CD4-positive, alpha-beta memory T cell (primary cell): ENCODE results near the gene TATDN3. TPM values are rescaled to one million over a fixed set of nuclear protein-coding genes. Genes with fewer than 3 reads are reported as not detected.
"Not testable (repeated sequence)": the region's sequence is repeated elsewhere in the genome, so short reads cannot be mapped to it uniquely, and the experiment has no call there.

Experiments used
- CTCF ChIA-PET: fragments of 350-600 bp; sonication (Branson Sonifier 250); formaldehyde crosslinking; loops from one replicate; lab custom pipeline; 2021; ENCODE audit warnings: inconsistent platforms; ENCODE audit not compliant: partially characterized antibody; lab: Charles Lee
- POLR2A ChIA-PET: fragments of 350-600 bp; sonication (Branson Sonifier 250); formaldehyde crosslinking; loops from one replicate; lab custom pipeline; 2021; ENCODE audit not compliant: partially characterized antibody; lab: Charles Lee
- DNase-seq, 5 donors: peaks; one replicate each; pipeline versions ENCODE4 v3.0.0 to v3.0.0-alpha.2; 2020 to 2022; ENCODE audit warnings: mixed read lengths in 1 of 5
- H3K27ac ChIP-seq: one replicate; pipeline ENCODE4 v1.7.0; 2013; ENCODE audit warnings: low read depth, low read length
- H3K27me3 ChIP-seq: 2 replicates; pipeline ENCODE4 v1.7.0; 2013; ENCODE audit warnings: mild to moderate bottlenecking, low read length, moderate library complexity; ENCODE audit not compliant: insufficient read depth
- H3K36me3 ChIP-seq: 2 replicates; pipeline ENCODE4 v1.7.0; 2013; ENCODE audit warnings: mild to moderate bottlenecking, low read length, moderate library complexity; ENCODE audit not compliant: insufficient read depth
- H3K4me1 ChIP-seq: 2 replicates; pipeline ENCODE4 v1.7.0; 2013; ENCODE audit warnings: mild to moderate bottlenecking, low read length, moderate library complexity; ENCODE audit not compliant: insufficient read depth
- H3K4me3 ChIP-seq, 2 donors: one replicate each; pipeline ENCODE4 v1.7.0; 2013; ENCODE audit warnings: low read length in 2 of 2, mild to moderate bottlenecking in 1 of 2
- H3K9me3 ChIP-seq, 2 donors: one replicate each; pipeline ENCODE4 v1.7.0; 2013; ENCODE audit warnings: low read length in 2 of 2, control low read depth in 1 of 2; ENCODE audit not compliant: control insufficient read depth in 1 of 2
- H3K27ac Mint-ChIP-seq, 7 donors: one replicate each; pipeline ENCODE4 v1.8.0; 2020 to 2021; ENCODE audit warnings: mixed read lengths in 7 of 7, mild to moderate bottlenecking in 6 of 7, inconsistent platforms in 3 of 7, moderate library complexity in 3 of 7
- H3K27me3 Mint-ChIP-seq, 2 donors: one replicate each; pipeline ENCODE4 v1.8.0; 2020 to 2021; ENCODE audit warnings: mixed read lengths in 2 of 2
- H3K36me3 Mint-ChIP-seq, 2 donors: one replicate each; pipeline ENCODE4 v1.8.0; 2020 to 2021; ENCODE audit warnings: mixed read lengths in 2 of 2, inconsistent platforms in 1 of 2, mild to moderate bottlenecking in 1 of 2
- H3K4me1 Mint-ChIP-seq, 4 donors: one replicate each; pipeline ENCODE4 v1.8.0; 2020 to 2021; ENCODE audit warnings: mixed read lengths in 4 of 4, mild to moderate bottlenecking in 1 of 4
- H3K4me3 Mint-ChIP-seq, 8 donors: one replicate each; pipeline ENCODE4 v1.8.0; 2020 to 2021; ENCODE audit warnings: mixed read lengths in 8 of 8, mild to moderate bottlenecking in 7 of 8, moderate library complexity in 6 of 8, inconsistent platforms in 3 of 8
- H3K9me3 Mint-ChIP-seq, 8 donors: one replicate each; pipeline ENCODE4 v1.8.0; 2020 to 2021; ENCODE audit warnings: mixed read lengths in 8 of 8, mild to moderate bottlenecking in 5 of 8, inconsistent platforms in 3 of 8, moderate library complexity in 1 of 8
- intact Hi-C: fragments of 100-400 bp; cut with micrococcal nuclease; formaldehyde crosslinking; loops from one replicate; pipeline ENCODE4 v1.15.1; 2023
- polyA plus RNA-seq, 2 donors: library from polyadenylated mRNA; unstranded; fragments of 300-500 nt; fragmentation: Illumina TruSeq; gene quantifications; one replicate each; pipeline ENCODE4 v1.2.3, GENCODE V29; 2021
- total RNA-seq, 2 experiments: library from RNA; stranded (reverse); gene quantifications; one replicate each; pipeline ENCODE4 v1.2.3, GENCODE V29; 2021

The TATDN3 gene
- total and polyA plus RNA-seq, 4 experiments from 2014 or later = 13.8 to 18.9 (median 17.8) TPM

DNA sequence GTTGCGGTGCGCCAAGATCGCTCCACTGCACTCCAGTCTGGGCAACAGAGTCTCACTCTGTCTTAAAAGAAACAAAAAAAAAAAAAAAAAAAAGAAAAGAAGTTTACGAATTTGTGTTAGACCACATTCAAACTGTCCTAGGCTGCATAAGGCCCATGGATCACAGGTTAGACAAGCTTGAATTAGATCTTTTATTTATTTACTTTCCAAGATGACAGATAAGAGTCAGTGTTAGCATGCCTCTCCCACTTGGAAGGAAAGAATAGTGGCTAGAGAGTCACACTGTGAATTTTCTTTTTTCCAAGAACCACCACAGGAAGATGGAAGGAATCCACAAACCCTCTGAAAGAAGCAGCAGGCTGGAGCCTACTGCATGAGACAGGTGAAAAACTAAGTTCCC, 29.5 kb upstream of the TATDN3 start:
- peaks cover 38 to 53% of the 10 kb centered on the region in 2 donors for H3K36me3 Mint-ChIP-seq
- H3K27ac ChIP-seq = no peak overlapping the region
- H3K9me3 Mint-ChIP-seq = peaks cover 0 to 12% (median 6%) of the 10 kb centered on the region in 8 donors
- H3K27me3 Mint-ChIP-seq = no peaks in the 10 kb centered on the region
- intact Hi-C loops = loop anchor here (5.0 kb wide), 1 partner anchor 95 kb away; no protein-coding TSS in a partner anchor
- CTCF ChIA-PET = interaction anchor here (1.0 to 3.4 kb wide), 4 partner anchors 13 to 98 kb away, joined by 3 to 15 read pairs (median 8); no protein-coding TSS in a partner anchor
- H3K4me3 Mint-ChIP-seq = no peak overlapping the region
- H3K4me1 Mint-ChIP-seq = peaks cover 14 to 41% (median 25%) of the 10 kb centered on the region in 4 donors
- H3K9me3 ChIP-seq = no peaks in the 10 kb centered on the region
- no peak overlapping the region for H3K27ac Mint-ChIP-seq
- DNase-seq = no peak
- peaks cover 8% of the 10 kb centered on the region for H3K36me3 ChIP-seq
- H3K27me3 ChIP-seq = no peaks in the 10 kb centered on the region
- no peak overlapping the region for H3K4me3 ChIP-seq
- no peaks in the 10 kb centered on the region for H3K4me1 ChIP-seq
- POLR2A ChIA-PET = interaction anchor here (0.6 kb wide), 1 partner anchor 79 kb away, joined by 3 read pairs; no protein-coding TSS in a partner anchor

DNA sequence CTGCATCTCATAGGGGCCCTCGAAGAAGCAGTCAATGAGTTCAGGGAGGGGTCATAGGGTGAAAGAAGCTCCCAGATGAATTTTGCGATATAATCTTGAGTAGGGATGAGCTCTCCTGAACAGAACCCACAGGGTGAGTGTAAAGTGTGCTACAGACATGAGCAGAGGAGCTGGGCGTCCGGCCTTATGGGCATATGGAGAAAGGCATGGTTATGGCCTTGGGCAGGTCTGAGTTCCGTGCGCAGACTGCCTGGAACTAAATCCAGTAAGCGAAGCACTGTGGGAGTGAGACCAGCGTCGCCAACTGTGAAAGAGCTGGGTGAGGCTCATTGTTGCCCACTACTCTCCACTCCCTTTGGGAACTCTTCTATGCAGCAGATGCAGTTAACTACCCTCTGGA, 28.9 kb upstream of the TATDN3 start:
- Mint-ChIP-seq H3K27me3 (no peaks in the 10 kb centered on the region), H3K4me1 (peaks cover 14 to 43% (median 27%) of the 10 kb centered on the region in 4 donors), H3K4me3 (no peak overlapping the region), H3K9me3 (peaks cover 2 to 18% (median 12%) of the 10 kb centered on the region in 8 donors), H3K36me3 (peaks cover 43 to 59% of the 10 kb centered on the region in 2 donors), H3K27ac (no peak overlapping the region)
- ChIA-PET CTCF (interaction anchor here (0.7 to 3.4 kb wide), 3 partner anchors 12 to 98 kb away, joined by 3 to 15 read pairs (median 14); no protein-coding TSS in a partner anchor), POLR2A (no interaction called here)
- intact Hi-C loops = loop anchor here (5.0 kb wide), 1 partner anchor 96 kb away; no protein-coding TSS in a partner anchor
- H3K4me1 ChIP-seq = no peaks in the 10 kb centered on the region
- no peaks in the 10 kb centered on the region for H3K27me3 ChIP-seq
- no peaks in the 10 kb centered on the region for H3K9me3 ChIP-seq
- no peak overlapping the region for H3K4me3 ChIP-seq
- no peak overlapping the region for H3K27ac ChIP-seq
- H3K36me3 ChIP-seq = peaks cover 8% of the 10 kb centered on the region
- no peak for DNase-seq

DNA sequence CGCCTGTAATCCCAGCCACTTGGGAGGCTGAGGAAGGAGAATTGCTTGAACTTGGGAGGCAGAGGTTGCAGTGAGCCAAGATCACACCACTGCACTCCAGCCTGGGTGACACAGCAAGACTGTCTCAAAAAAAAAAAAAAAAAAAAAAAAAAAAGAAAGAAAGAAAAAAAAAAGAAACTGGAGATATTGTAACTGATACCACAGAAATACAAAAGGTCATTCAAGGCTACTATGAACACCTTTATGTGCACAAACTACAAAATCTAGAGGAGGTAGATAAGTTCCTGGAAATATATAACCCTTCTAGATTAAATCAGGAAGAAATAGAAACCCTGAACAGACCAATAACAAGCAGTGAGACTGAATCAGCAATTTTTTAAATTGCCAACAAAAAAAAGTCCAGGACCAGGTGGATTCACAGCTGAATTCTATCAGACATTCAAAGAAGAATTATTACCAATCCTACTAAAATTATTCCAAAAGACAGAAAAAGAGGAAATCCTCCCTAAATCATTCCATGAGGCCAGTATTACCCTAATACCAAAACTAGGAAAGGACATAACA, 26.9 kb upstream of the TATDN3 start:
- H3K9me3 ChIP-seq, H3K27me3 Mint-ChIP-seq, DNase-seq, H3K36me3 ChIP-seq, H3K4me3 ChIP-seq, H3K27ac ChIP-seq, H3K27me3 ChIP-seq, POLR2A ChIA-PET, H3K4me3 Mint-ChIP-seq, H3K4me1 ChIP-seq: not testable (repeated sequence)
- intact Hi-C loops = loop anchor here (5.0 kb wide), 1 partner anchor 97 kb away; no protein-coding TSS in a partner anchor
- H3K4me1 Mint-ChIP-seq = peaks cover 16 to 57% (median 32%) of the 10 kb centered on the region in 4 donors
- H3K27ac Mint-ChIP-seq = peak overlapping the region in 2 of 7 donors; percentile 48 to 66
- peaks cover 54 to 75% of the 10 kb centered on the region in 2 donors for H3K36me3 Mint-ChIP-seq
- peaks cover 2 to 36% (median 27%) of the 10 kb centered on the region in 8 donors for H3K9me3 Mint-ChIP-seq
- CTCF ChIA-PET = interaction anchor here (0.6 to 0.9 kb wide), 2 partner anchors 14 to 97 kb away, joined by 3 to 4 read pairs; no protein-coding TSS in a partner anchor

DNA sequence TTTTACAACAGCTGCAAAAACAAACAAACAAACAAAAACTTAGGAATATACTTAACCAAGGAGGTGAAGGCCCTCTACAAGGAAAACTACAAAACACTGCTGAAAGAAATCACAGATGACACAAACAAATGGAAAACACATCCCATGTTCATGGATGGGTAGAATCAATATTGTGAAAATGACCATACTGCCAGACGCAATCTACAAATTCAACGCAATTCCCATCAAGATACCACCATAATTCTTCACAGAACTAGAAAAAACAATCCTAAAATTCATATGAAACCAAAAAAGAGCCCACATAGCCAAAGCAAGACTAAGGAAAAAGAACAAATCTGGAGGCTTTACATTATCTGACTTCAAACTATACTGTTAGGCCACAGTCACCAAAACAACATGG, 24.9 kb upstream of the TATDN3 start:
- CTCF ChIA-PET = interaction anchor here (1.3 kb wide), 1 partner anchor 17 kb away, joined by 8 read pairs; no protein-coding TSS in a partner anchor
- H3K4me3 Mint-ChIP-seq, intact Hi-C loops, H3K27me3 Mint-ChIP-seq, H3K27ac ChIP-seq, DNase-seq, POLR2A ChIA-PET, H3K27me3 ChIP-seq, H3K4me1 ChIP-seq, H3K36me3 ChIP-seq, H3K4me3 ChIP-seq: not testable (repeated sequence)
- H3K36me3 Mint-ChIP-seq = peaks cover 69 to 82% of the 10 kb centered on the region in 2 donors
- peaks cover 19 to 51% (median 36%) of the 10 kb centered on the region in 4 donors for H3K4me1 Mint-ChIP-seq
- peak overlapping the region in 2 of 7 donors; percentile 23 to 46 for H3K27ac Mint-ChIP-seq
- peaks cover 2 to 54% (median 39%) of the 10 kb centered on the region in 8 donors for H3K9me3 Mint-ChIP-seq
- peaks cover 0 to 12% of the 10 kb centered on the region in 2 donors for H3K9me3 ChIP-seq

DNA sequence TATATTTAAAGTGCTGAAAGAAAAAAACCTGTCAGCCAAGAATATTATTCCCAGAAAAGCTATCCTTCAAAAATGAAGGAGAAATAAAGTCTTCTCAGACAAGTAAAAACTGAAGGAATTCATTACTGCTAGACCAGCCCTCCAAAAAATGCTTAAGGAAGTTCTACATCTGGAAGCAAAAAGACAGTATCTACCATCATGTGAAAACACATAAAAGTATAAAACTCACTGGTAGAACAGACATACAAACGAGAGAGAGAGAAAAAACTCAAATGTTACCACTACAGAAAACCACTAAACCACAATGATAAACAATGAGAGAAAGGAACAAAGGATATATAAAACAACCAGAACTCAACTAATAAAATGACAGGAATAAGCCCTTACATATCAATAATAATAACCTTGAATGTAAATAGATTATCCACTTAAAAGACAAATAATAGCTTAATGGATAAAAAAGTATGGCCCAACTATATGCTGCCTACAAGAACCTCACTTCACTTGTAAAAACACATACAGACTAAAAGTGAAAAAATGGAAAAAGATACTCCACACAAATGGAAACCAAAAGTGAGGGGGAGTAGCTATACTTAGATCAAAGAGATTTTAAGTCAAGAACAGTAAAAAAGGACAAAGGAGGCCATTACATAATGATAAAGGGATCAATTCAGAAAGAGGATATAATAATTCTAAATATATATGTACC, 22.1 kb upstream of the TATDN3 start:
- H3K9me3 Mint-ChIP-seq = peaks cover 2 to 57% (median 40%) of the 10 kb centered on the region in 8 donors
- H3K9me3 ChIP-seq = peaks cover 0 to 12% of the 10 kb centered on the region in 2 donors
- peak overlapping the region in 1 of 8 donors; percentile 3 for H3K4me3 Mint-ChIP-seq
- H3K27ac ChIP-seq = no peak overlapping the region
- H3K4me3 ChIP-seq = no peak overlapping the region
- no peaks in the 10 kb centered on the region for H3K4me1 ChIP-seq
- ChIA-PET CTCF (interaction anchor here (0.8 to 2.0 kb wide), 6 partner anchors 9 to 312 kb away, joined by 3 to 8 read pairs (median 4); no protein-coding TSS in a partner anchor), POLR2A (no interaction called here)
- peaks cover 22 to 49% (median 36%) of the 10 kb centered on the region in 4 donors for H3K4me1 Mint-ChIP-seq
- H3K27me3 Mint-ChIP-seq = no peaks in the 10 kb centered on the region
- intact Hi-C loops = no loop called here
- peak in 2 of 5 donors; percentile 10 to 16 for DNase-seq
- H3K27me3 ChIP-seq = no peaks in the 10 kb centered on the region
- no peaks in the 10 kb centered on the region for H3K36me3 ChIP-seq
- peak overlapping the region; percentile 5 to 71 (median 47) for H3K27ac Mint-ChIP-seq
- peaks cover 70 to 82% of the 10 kb centered on the region in 2 donors for H3K36me3 Mint-ChIP-seq

DNA sequence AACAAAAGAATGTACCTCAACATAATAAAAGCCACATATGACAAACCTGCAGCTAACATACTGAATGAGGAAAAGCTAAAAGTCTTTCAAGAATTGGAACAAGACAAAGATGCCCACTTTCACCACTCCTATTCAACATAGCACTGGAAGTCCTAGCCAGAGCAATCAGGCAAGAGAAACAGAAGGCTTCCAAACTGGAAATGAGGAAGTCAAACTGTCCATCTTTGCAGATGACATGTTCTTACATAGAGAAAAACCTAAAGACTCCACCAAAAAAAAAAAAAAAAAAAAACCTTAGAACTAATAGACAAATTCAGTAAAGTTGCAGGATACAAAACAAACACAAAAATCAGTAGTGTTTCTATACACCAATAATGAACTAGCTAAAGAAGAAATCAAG, 20.4 kb upstream of the TATDN3 start:
- H3K9me3 ChIP-seq = peaks cover 0 to 12% of the 10 kb centered on the region in 2 donors
- H3K4me3 ChIP-seq = no peak overlapping the region
- H3K27ac Mint-ChIP-seq = no peak overlapping the region
- ChIA-PET CTCF (interaction anchor here (1.1 to 1.2 kb wide), 2 partner anchors 11 to 294 kb away, joined by 3 to 5 read pairs; no protein-coding TSS in a partner anchor), POLR2A (no interaction called here)
- no peaks in the 10 kb centered on the region for H3K27me3 Mint-ChIP-seq
- DNase-seq = no peak
- H3K27ac ChIP-seq = no peak overlapping the region
- no peaks in the 10 kb centered on the region for H3K4me1 ChIP-seq
- H3K36me3 Mint-ChIP-seq = peaks cover 65 to 76% of the 10 kb centered on the region in 2 donors
- H3K36me3 ChIP-seq = no peaks in the 10 kb centered on the region
- H3K9me3 Mint-ChIP-seq = peaks cover 2 to 54% (median 38%) of the 10 kb centered on the region in 8 donors
- peaks cover 17 to 47% (median 32%) of the 10 kb centered on the region in 4 donors for H3K4me1 Mint-ChIP-seq
- H3K27me3 ChIP-seq = no peaks in the 10 kb centered on the region
- peak overlapping the region in 1 of 8 donors; percentile 31 for H3K4me3 Mint-ChIP-seq
- intact Hi-C loops = no loop called here
